HepG2 (cell line): ENCODE data around the gene CLDN19. TPM values are rescaled to one million over a fixed set of nuclear protein-coding genes. Genes with fewer than 3 reads are reported as not detected.
A peak's percentile ranks its signal among the peaks of the same experiment; 100 is the strongest.

Experiments
- ATAC-seq: fragments of 200-7000 bp; cut with Tn5 transposase; 3 replicates; pipeline ENCODE4 v1.9.1; 2020; ENCODE audit warnings: mild to moderate bottlenecking, moderate library complexity
- BruUV-seq: library from RNA; stranded (reverse); fragments of 400-500 nt; replicated peaks from 2 replicates; lab custom pipeline; 2021; lab: Mats Ljungman, UMichigan
- CTCF ChIA-PET: fragments of 300-600 bp; formaldehyde crosslinking; extraction: SDS; loops from one replicate; lab custom pipeline; 2021; ENCODE audit warnings: low total read pairs, inconsistent platforms, low intra/inter-chr PET ratio; lab: Yijun Ruan, JAX
- POLR2A ChIA-PET: fragments of 350-600 bp; sonication (Branson Sonifier 250); formaldehyde crosslinking; loops from one replicate; lab custom pipeline; 2020; ENCODE audit warnings: antibody characterized with exemption, inconsistent platforms; lab: Yijun Ruan, JAX
- DNase-seq: peaks from one replicate; pipeline ENCODE4 v3.0.0-alpha.2; 2015; ENCODE audit warnings: low spot score
- FAIRE-seq: peaks from 3 replicates; lab custom pipeline; 2011; peaks lifted over from hg19 to GRCh38; lab: Jason Lieb, UNC
- H2AFZ ChIP-seq: one replicate; pipeline ENCODE4 v1.6.1; 2011; ENCODE audit warnings: low read length, inconsistent platforms
- H3K27ac ChIP-seq: fragments of 300-600 bp; 3 replicates; pipeline ENCODE4 v1.8.0; 2011; ENCODE audit warnings: mixed run types, mild to moderate bottlenecking, mixed read lengths, low read length, inconsistent platforms; ENCODE audit not compliant: insufficient read depth; ENCODE audit errors: extremely low read length
- H3K27me3 ChIP-seq, 2 experiments: fragments of 200-600 bp in 1 of 2; 2 replicates in 1 of 2; 3 replicates in 1 of 2; pipeline versions ENCODE4 v1.6.0 to v1.8.0; 2011; ENCODE audit warnings: low read length in 2 of 2, mild to moderate bottlenecking in 2 of 2, moderate library complexity in 2 of 2, inconsistent platforms in 1 of 2; ENCODE audit not compliant: insufficient read depth in 2 of 2, control insufficient read depth in 1 of 2
- H3K36me3 ChIP-seq, 2 experiments: fragments of 200-600 bp in 1 of 2; replicated peaks in 1 of 2; 2 replicates in 1 of 2; 3 replicates in 1 of 2; pipeline versions ENCODE4 v1.5.1 to v1.8.0; 2011; ENCODE audit warnings: low read length in 2 of 2, inconsistent platforms in 1 of 2; ENCODE audit not compliant: insufficient read depth in 2 of 2, control insufficient read depth in 1 of 2
- H3K4me1 ChIP-seq: 2 replicates; pipeline ENCODE4 v1.5.1; 2012; ENCODE audit warnings: low read length, inconsistent platforms; ENCODE audit not compliant: insufficient read depth
- H3K4me2 ChIP-seq: 2 replicates; pipeline ENCODE4 v1.6.0; 2011; ENCODE audit warnings: low read depth, low read length, inconsistent platforms
- H3K4me3 ChIP-seq, 3 experiments: fragments of 200-600 bp in 1 of 3; sonication (generic), shearing (Covaris generic) in 1 of 3; replicated peaks in 1 of 3; 2 replicates each; pipeline ENCODE4 v1.5.1; 2011 to 2016; ENCODE audit warnings: low read length in 3 of 3, inconsistent platforms in 2 of 3, low read depth in 2 of 3, mild to moderate bottlenecking in 2 of 3, control low read depth in 1 of 3, mixed read lengths in 1 of 3; ENCODE audit not compliant: insufficient read depth in 1 of 3
- H3K79me2 ChIP-seq: one replicate; pipeline ENCODE4 v1.6.1; 2011; ENCODE audit warnings: low read length, inconsistent platforms; ENCODE audit not compliant: insufficient read depth
- H3K9ac ChIP-seq: 2 replicates; pipeline ENCODE4 v1.6.0; 2011; ENCODE audit warnings: mild to moderate bottlenecking, low read depth, low read length, inconsistent platforms; ENCODE audit not compliant: insufficient read depth
- H3K9me3 ChIP-seq: 2 replicates; pipeline ENCODE4 v1.5.1; 2012; ENCODE audit warnings: mild to moderate bottlenecking, low read length
- H4K20me1 ChIP-seq: 2 replicates; pipeline ENCODE4 v1.6.0; 2011; ENCODE audit warnings: inconsistent platforms, mild to moderate bottlenecking, low read length, moderate library complexity; ENCODE audit not compliant: insufficient read depth
- ARID4A ChIP-seq: sonication (generic); formaldehyde crosslinking; IDR thresholded peaks from 2 replicates; pipeline ENCODE4 v1.5.0; 2020; ENCODE audit warnings: mild to moderate bottlenecking, missing genetic modification reagents, borderline replicate concordance
- ATF7-NPFF ChIP-seq: sonication (generic); formaldehyde crosslinking; IDR thresholded peaks from 2 replicates; pipeline ENCODE4 v1.8.1; 2023; ENCODE audit warnings: mild to moderate bottlenecking, low read depth, missing genetic modification reagents, moderate library complexity
- FUBP1 ChIP-seq: sonication (generic); formaldehyde crosslinking; IDR thresholded peaks from 2 replicates; pipeline ENCODE4 v1.5.1; 2020; ENCODE audit warnings: missing genetic modification reagents, mild to moderate bottlenecking, borderline replicate concordance
- ISL2 ChIP-seq: sonication (generic); formaldehyde crosslinking; IDR thresholded peaks from 2 replicates; pipeline ENCODE4 v1.5.0; 2020; ENCODE audit warnings: missing genetic modification reagents
- JARID2 ChIP-seq: sonication (generic); formaldehyde crosslinking; IDR thresholded peaks from 2 replicates; pipeline ENCODE4 v1.8.1; 2023; ENCODE audit warnings: missing genetic modification reagents, inconsistent platforms; ENCODE audit not compliant: insufficient replicate concordance
- MTF1 ChIP-seq: sonication (generic); formaldehyde crosslinking; IDR thresholded peaks from 2 replicates; pipeline ENCODE4 v1.5.0; 2020; ENCODE audit warnings: missing genetic modification reagents
- WGBS: methylation state at CpG from one replicate; pipeline ENCODE4 v1.1.6; 2017; ENCODE audit warnings: low lambda C conversion rate; 5-methylcytosine and 5-hydroxymethylcytosine counted together
- in situ Hi-C: cut with HindIII; loops from 2 replicates; pipeline ENCODE4 v1.10.0; 2017; ENCODE audit warnings: low pct_unique_long_range_greater_than_20kb; ENCODE audit not compliant: extremely low pct_ligation_motif_present
- intact Hi-C: fragments of 100-400 bp; cut with micrococcal nuclease; formaldehyde crosslinking; loops from one replicate; pipeline ENCODE4 v1.10.0; 2022; ENCODE audit not compliant: unreplicated experiment
- polyA plus RNA-seq, 8 experiments: library from polyadenylated mRNA; depleted of rRNA in 3 of 8; stranded (reverse) in 7 of 8; unstranded in 1 of 8; fragments of >200 nt; fragmentation: Illumina TruSeq in 4 of 8; extraction: Trizol in 4 of 8; gene quantifications; 2 replicates each; pipeline versions ENCODE4 v1.2.1 to v1.2.3, GENCODE V29; 2011 to 2016; ENCODE audit warnings: low read depth in 4 of 8, missing spikeins in 1 of 8, mixed read lengths in 1 of 8; ENCODE audit not compliant: insufficient read depth in 1 of 8
- total RNA-seq, 5 experiments: library from RNA; depleted of rRNA; stranded (reverse); fragments of >200 nt; fragmentation: Illumina TruSeq; extraction: Trizol; gene quantifications; 2 replicates each; pipeline ENCODE4 v1.2.3, GENCODE V29; 2016; ENCODE audit warnings: low read depth in 1 of 5

Gene CLDN19
- total and polyA plus RNA-seq, 2 of the 13 experiments (the other 11 are each of a cell fraction or from before 2014, with no cell fraction given): 5.0 to 7.6 TPM

- TF ChIP-seq ARID4A (CRISPR knock-in tag): 0 out of 2 replicates have a peak, but pooled peaks have one; percentile 3
- TF ChIP-seq, all 625 proteins: peak for 9
Measured at GRCh38 chr1:42736152-42736551, 3.9 kb downstream of the CLDN19 start (continued).

- no TSS peak for BruUV-seq
- no peaks in the 10 kb centered on the region for H3K36me3 ChIP-seq
- H3K27ac ChIP-seq: no peak overlapping the region
- H3K4me2 ChIP-seq: no peak overlapping the region
- WGBS: 100% methylated on average over 1 of the region's 14 CpGs
- no peak for ATAC-seq
- no peak for DNase-seq
- no peak overlapping the region for H2AFZ ChIP-seq
- CTCF ChIA-PET: interaction anchor here (1.2 kb wide), 1 partner anchor 11 kb away, joined by 4 read pairs; no protein-coding TSS in a partner anchor
- no peak overlapping the region for H3K9ac ChIP-seq
- peaks cover 60% of the 10 kb centered on the region for H3K4me1 ChIP-seq
- in situ Hi-C loops (loop anchor here (25.0 kb wide), 1 partner anchor 398 kb away; the partner anchor contains the start of gene FOXJ3), intact Hi-C loops (no loop called here)
- no peak for TF ChIP-seq ATF7-NPFF
- no peak for TF ChIP-seq JARID2
- TF ChIP-seq MTF1 (CRISPR knock-in tag): no peak
- TF ChIP-seq FUBP1 (CRISPR knock-in tag): no peak
- TF ChIP-seq ISL2 (CRISPR knock-in tag): no peak
- H3K27me3 ChIP-seq: no peaks in the 10 kb centered on the region
- FAIRE-seq: no peak
- no peak overlapping the region for H3K4me3 ChIP-seq
- no peaks in the 10 kb centered on the region for H3K79me2 ChIP-seq
- H3K9me3 ChIP-seq: no peaks in the 10 kb centered on the region
- no peaks in the 10 kb centered on the region for H4K20me1 ChIP-seq
- POLR2A ChIA-PET: interaction anchor here (1.0 kb wide), 1 partner anchor 54 kb away, joined by 6 read pairs; the partner anchor contains the start of gene YBX1
Measured at GRCh38 chr1:42735477-42736105, 4.4 kb downstream of the CLDN19 start.
